HG03060 (cell line): ENCODE data around the gene TRPM3.

ENCODE experiments used
- ATAC-seq: cut with Tn5 transposase; IDR thresholded peaks from one replicate; pipeline ENCODE4 v1.9.1; 2021; ENCODE audit warnings: low read depth, moderate number of reproducible peaks; ENCODE audit not compliant: unreplicated experiment

Gene TRPM3

GRCh38 chr9:70539526-70539925 is 581.9 kb downstream of the TRPM3 start:
- no peak for ATAC-seq

- ATAC-seq, result no peak
These were observed 582.4 kb downstream of the TRPM3 start for GRCh38 chr9:70539001-70539400.

- no peak for ATAC-seq
These were observed 584.3 kb downstream of the TRPM3 start for GRCh38 chr9:70537084-70537483.

- ATAC-seq, result no peak
These were observed 585.7 kb downstream of the TRPM3 start for GRCh38 chr9:70535546-70536323.

DNA sequence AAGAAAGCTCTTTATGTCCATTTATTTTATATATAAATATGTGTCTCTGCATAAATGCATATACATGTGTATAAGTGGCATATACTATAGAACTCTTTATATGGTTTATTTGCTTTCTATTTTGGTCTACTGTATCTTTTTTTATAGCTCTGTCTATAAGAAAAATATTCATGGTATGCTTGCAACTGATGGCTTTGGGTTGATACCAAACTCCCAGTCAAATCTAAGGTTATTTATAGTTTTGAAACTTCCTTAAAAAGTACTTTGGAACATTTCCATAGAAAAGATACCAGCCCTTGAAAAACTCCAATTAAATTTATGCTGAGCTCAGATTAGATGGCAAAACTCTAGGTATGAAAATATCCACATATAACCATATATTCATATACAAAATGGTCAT is 587.0 kb downstream of the TRPM3 start:
- no peak for ATAC-seq

DNA sequence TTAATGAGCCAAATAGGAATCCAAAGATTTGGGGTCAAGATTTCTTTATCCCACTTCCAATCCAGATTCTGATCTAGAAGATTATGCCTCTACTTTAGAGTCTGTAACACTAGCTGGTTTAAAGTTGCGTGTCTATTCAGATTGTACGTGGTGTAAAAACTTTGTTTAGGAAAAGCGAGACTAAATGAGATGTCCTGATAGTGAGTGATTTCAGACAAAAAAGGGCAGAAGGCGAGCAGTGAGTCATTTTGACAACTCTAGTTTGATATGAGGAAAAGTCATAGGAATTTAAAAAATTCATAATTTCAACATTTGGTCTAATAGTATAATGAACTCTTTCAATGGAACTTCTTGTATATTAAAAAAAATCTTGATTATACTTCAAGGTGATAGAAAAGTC is 587.4 kb downstream of the TRPM3 start:
- no peak for ATAC-seq

- no peak for ATAC-seq
These were observed 587.9 kb downstream of the TRPM3 start for GRCh38 chr9:70533492-70533891.

DNA sequence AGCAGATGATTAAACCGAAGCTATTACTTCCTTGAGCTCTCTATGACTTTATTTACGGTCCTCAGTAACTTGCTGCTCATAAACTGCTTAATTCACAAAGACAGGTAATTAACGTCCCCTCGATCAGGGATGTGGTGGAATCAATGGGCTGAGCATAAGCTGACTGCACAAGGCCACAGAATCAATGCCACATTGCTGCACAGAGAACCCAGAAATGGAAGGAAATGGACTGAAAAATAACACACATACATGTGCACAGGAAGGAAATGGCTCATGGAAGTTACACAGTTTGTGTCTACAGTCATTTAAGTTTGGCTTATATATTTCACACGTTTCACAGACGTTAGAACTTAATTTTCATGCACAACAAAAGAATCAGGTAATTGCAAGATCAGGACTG is 588.7 kb downstream of the TRPM3 start:
- no peak for ATAC-seq

GRCh38 chr9:70531311-70531710 is 590.1 kb downstream of the TRPM3 start:
- ATAC-seq, result no peak

DNA sequence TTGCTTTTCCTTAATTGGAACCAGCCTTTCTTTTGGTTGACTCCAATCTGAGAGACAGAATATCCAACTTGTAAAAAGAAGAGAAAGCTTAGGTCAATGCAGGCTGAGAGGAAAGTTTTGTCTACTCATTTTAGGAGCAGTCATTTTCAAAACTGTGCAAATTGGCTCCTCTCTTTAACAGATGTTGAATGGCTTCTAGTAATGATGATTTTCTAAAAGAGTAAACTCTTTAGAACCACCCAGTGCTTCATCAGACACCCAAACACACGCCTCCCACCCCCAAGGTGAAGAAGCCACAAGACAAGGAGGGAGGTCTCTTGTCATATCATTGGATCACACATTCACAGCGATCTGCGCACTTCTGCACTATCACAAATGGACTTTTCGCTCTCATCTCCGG is 590.7 kb downstream of the TRPM3 start:
- no peak for ATAC-seq

GRCh38 chr9:70529833-70530232 is 591.6 kb downstream of the TRPM3 start:
- no peak for ATAC-seq

- no peak for ATAC-seq
These were observed 592.0 kb downstream of the TRPM3 start for GRCh38 chr9:70529377-70529776.

DNA sequence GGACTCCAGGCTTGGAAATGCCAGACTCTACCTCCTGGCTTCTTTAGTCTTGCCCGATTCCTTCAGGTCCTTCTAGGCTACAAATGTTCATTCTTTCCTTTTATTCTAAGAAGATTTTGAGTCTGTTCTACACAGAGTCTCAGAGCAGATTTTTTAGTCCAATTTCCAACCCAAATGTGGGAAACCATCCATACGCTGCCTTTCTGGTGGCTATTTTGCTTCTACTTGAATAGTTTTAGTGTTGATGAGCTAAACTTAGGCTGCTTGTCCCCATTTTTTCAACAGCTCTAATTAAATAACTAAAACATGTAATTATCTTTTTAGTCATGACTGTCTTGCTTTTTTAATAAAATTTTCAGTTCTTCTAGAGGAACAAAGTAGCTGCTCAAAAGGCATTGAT is 594.5 kb downstream of the TRPM3 start:
- ATAC-seq, result no peak

DNA sequence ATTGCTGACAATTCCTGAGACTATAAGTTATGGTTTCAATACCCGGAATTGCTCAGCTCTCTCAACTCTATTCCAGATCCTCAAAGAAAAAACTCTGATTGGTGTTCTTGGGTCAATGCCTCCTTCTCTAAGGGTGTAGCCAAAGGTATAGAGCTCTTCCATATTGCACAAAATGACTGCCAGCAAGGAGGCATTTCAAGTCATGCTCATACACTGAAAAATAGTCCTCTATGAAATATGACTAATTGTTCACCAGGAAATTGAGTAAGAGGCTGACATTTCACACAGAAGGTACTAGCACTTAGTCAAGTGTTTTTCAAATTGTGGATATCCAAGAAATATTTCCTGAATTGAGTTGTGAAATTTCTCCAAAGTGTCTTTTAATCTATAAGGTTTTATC is 595.9 kb downstream of the TRPM3 start:
- ATAC-seq, result no peak

GRCh38 chr9:70519912-70520724 is 601.3 kb downstream of the TRPM3 start:
- ATAC-seq, result peak; percentile 69

DNA sequence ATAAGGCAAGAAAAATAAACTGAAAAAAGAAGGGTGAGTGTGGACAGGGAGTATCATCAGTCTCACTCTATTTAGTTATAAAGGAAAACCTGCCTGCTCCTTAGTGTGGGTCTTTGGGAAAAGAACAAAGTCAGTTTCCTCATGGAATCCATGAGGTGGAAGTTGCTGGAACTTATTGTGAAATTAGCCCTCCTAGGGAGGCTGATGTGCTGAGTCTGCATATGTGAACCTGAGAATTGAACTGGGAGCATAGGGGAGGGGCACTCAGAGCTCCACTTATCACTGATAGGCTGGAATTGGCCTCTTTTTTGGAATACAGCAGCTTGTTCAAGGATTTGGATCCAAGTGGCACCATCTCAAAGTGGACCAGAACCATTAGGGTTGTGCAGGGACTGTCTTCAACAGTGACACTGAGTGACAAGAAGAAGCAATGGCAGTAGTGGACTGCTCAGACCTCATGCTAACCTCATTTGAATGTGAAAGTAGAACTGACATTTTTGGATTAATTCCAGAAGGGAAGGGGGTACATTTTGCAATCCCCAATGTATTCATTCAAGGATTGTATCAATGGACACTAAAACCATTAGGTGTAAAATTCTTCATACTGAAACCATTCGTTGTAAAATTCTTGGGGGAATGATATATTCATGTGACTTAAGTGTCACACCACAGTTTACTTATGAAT is 603.4 kb downstream of the TRPM3 start:
- ATAC-seq, result no peak

GRCh38 chr9:70514273-70514672 is 607.1 kb downstream of the TRPM3 start:
- ATAC-seq, result no peak

- no peak for ATAC-seq
These were observed 609.6 kb downstream of the TRPM3 start for GRCh38 chr9:70511858-70512257.

- no peak for ATAC-seq
These were observed 611.2 kb downstream of the TRPM3 start for GRCh38 chr9:70510157-70510770.

GRCh38 chr9:70506159-70506558 is 615.3 kb downstream of the TRPM3 start:
- ATAC-seq, result no peak

- no peak for ATAC-seq
These were observed 616.6 kb downstream of the TRPM3 start for GRCh38 chr9:70504834-70505233.
